HG03432 (cell line): Measurements from ENCODE around the gene SEBOX.

Experiments
- ATAC-seq: cut with Tn5 transposase; IDR thresholded peaks from one replicate; pipeline ENCODE4 v1.9.1; 2021; ENCODE audit warnings: mild to moderate bottlenecking, moderate library complexity; ENCODE audit not compliant: unreplicated experiment

The SEBOX gene

GRCh38 chr17:28369684-28370034 lies 4.7 kb upstream of the SEBOX start:
- ATAC-seq: no peak

GRCh38 chr17:28368915-28369683 lies 4.1 kb upstream of the SEBOX start:
- no peak for ATAC-seq

- ATAC-seq: no peak
Observed at GRCh38 chr17:28368306-28368831, 3.4 kb upstream of the SEBOX start.

GRCh38 chr17:28367641-28368305 lies 2.8 kb upstream of the SEBOX start:
- ATAC-seq: no peak

- no peak for ATAC-seq
Observed at GRCh38 chr17:28366605-28367004, 1.6 kb upstream of the SEBOX start.

- ATAC-seq: no peak
Observed at GRCh38 chr17:28365487-28365886, 488 bp upstream of the SEBOX start.

- ATAC-seq: no peak
Observed at GRCh38 chr17:28363776-28364650, 986 bp downstream of the SEBOX start.

GRCh38 chr17:28363186-28363585 lies 1.8 kb downstream of the SEBOX start:
- no peak for ATAC-seq

GRCh38 chr17:28357901-28358197 lies 7.2 kb downstream of the SEBOX start:
- ATAC-seq: no peak

GRCh38 chr17:28357061-28357900 lies 7.7 kb downstream of the SEBOX start, which contains the start of gene POLDIP2:
TSS of gene POLDIP2 (minus strand) at chr17:28357527. CDS start at chr17:28357448, 79 bp downstream.
- peak; percentile 97 for ATAC-seq

- ATAC-seq: no peak
Observed at GRCh38 chr17:28350271-28350670, 14.7 kb downstream of the SEBOX start.

GRCh38 chr17:28348979-28349378 lies 16.0 kb downstream of the SEBOX start:
- ATAC-seq: no peak

GRCh38 chr17:28347261-28347891 lies 17.6 kb downstream of the SEBOX start:
- no peak for ATAC-seq

GRCh38 chr17:28346746-28347246 lies 18.2 kb downstream of the SEBOX start:
- ATAC-seq: no peak

- ATAC-seq: no peak
Observed at GRCh38 chr17:28346199-28346580, 18.8 kb downstream of the SEBOX start.

GRCh38 chr17:28345419-28346198 lies 19.4 kb downstream of the SEBOX start:
- ATAC-seq: no peak

- ATAC-seq: no peak
Observed at GRCh38 chr17:28344435-28344901, 20.5 kb downstream of the SEBOX start.

- ATAC-seq: no peak
Observed at GRCh38 chr17:28344011-28344410, 21.0 kb downstream of the SEBOX start.

- no peak for ATAC-seq
Observed at GRCh38 chr17:28343491-28343932, 21.5 kb downstream of the SEBOX start.
